Adipocyte (in vitro differentiated cells): ENCODE results near the gene NUAK2.

ENCODE experiments used
- DNase-seq: peaks from one replicate; pipeline ENCODE4 v3.0.0-alpha.2; 2015; ENCODE audit warnings: low read depth
- H3K27me3 ChIP-seq: replicated peaks from 2 replicates; pipeline ENCODE4 v1.7.0; 2013; ENCODE audit warnings: mild to moderate bottlenecking, low read length, moderate library complexity; ENCODE audit not compliant: control insufficient read depth, insufficient read depth
- H3K36me3 ChIP-seq: 2 replicates; pipeline ENCODE4 v1.7.0; 2013; ENCODE audit warnings: low read length, mild to moderate bottlenecking, moderate library complexity; ENCODE audit not compliant: control insufficient read depth, insufficient read depth, severe bottlenecking
- H3K4me1 ChIP-seq: 2 replicates; pipeline ENCODE4 v1.7.0; 2013; ENCODE audit warnings: mild to moderate bottlenecking, low read length, moderate library complexity; ENCODE audit not compliant: control insufficient read depth, insufficient read depth
- H3K4me3 ChIP-seq: 2 replicates; pipeline ENCODE4 v1.7.0; 2013; ENCODE audit warnings: mild to moderate bottlenecking, low read length, moderate library complexity
- H3K9ac ChIP-seq: 2 replicates; pipeline ENCODE4 v1.7.0; 2013; ENCODE audit warnings: mild to moderate bottlenecking, low read length, moderate library complexity
- H3K9me3 ChIP-seq: 2 replicates; pipeline ENCODE4 v1.7.0; 2013; ENCODE audit warnings: mild to moderate bottlenecking, low read length, moderate library complexity; ENCODE audit not compliant: control insufficient read depth

The NUAK2 gene

DNA sequence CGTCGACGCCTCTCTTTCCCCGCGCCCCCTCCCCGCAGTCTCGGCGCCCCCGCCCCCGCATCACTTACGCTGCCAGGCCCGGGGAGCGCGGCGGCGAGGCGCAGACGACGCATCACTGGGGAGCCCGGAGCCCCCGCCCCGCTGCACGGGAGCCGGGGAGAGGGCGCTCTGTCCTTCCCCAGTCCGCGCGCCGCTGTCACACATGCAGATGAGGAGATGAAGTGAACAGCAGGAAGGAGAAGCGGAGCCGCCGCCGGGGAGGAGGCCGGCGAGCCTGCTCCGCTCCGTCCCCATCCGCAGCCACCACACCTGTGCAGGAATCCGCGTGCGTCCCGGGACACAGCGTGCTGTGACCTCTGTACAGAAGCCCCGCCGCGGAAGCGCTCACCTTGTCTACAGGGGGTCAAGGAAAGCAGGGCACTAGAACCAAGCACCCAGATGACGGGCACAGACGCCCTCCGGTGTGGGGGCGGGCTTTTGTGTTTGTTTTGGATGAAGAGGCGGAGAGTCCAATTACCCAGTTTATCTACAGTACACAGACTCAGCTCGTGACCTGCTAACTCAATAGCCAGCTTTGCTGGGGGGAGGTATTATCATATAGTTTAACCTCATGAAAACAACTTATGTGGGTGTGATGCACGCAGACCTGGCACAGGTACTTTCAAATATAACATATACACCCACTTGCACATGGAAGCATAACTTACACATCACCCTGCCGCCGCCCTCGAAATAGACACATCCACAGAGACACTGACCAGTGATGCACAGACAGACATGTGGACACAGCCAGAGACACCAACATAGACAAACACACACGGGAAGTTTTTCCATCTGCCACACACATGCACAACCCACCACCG is 22.8 kb upstream of the NUAK2 start:
- peak overlapping the region; percentile 7 for H3K4me3 ChIP-seq
- peaks cover 74% of the 10 kb centered on the region for H3K27me3 ChIP-seq
- DNase-seq, result peak; percentile 50
- H3K9me3 ChIP-seq, result no peaks in the 10 kb centered on the region
- H3K36me3 ChIP-seq, result no peaks in the 10 kb centered on the region
- peaks cover 3% of the 10 kb centered on the region for H3K4me1 ChIP-seq
- H3K9ac ChIP-seq, result no peak overlapping the region

DNA sequence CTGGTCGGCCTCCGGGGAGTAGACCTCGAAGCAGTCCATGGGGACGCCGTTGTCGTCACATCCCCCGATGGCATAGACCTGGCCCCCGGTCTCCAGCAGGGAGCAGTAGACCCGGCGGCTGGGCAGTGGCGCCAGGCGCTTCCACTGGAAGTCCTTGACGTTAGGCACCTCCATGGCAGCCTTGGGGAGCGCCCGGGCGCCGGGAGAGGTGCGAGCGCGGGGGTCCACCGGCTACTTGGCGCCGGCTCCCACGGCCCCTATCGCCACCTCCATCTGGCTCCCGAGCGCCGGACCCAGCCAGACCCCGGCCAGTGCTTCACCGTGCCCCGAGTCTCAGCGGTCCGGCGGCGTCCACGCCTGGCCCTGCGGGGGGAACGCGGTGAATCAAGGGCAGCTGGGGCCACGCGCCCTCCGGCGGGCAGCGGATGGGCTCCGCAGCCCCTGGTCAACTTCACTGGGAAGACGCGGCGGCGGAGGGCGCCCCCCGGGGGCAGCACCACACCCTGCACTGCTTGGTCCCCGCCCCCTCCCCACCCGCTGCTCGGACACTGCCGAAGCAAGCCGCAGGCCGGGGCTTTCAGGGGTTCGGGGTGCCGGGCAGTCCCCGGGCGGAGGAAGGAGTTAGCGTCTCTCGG is 22.0 kb upstream of the NUAK2 start:
- DNase-seq, result no peak
- no peak overlapping the region for H3K9ac ChIP-seq
- H3K27me3 ChIP-seq, result peaks cover 73% of the 10 kb centered on the region
- H3K36me3 ChIP-seq, result no peaks in the 10 kb centered on the region
- no peak overlapping the region for H3K4me3 ChIP-seq
- H3K9me3 ChIP-seq, result no peaks in the 10 kb centered on the region
- peaks cover 3% of the 10 kb centered on the region for H3K4me1 ChIP-seq

GRCh38 chr1:205342986-205343385 is 21.4 kb upstream of the NUAK2 start:
- peaks cover 3% of the 10 kb centered on the region for H3K4me1 ChIP-seq
- no peaks in the 10 kb centered on the region for H3K36me3 ChIP-seq
- H3K9me3 ChIP-seq, result no peaks in the 10 kb centered on the region
- DNase-seq, result no peak
- H3K4me3 ChIP-seq, result no peak overlapping the region
- H3K9ac ChIP-seq, result no peak overlapping the region
- peaks cover 73% of the 10 kb centered on the region for H3K27me3 ChIP-seq

DNA sequence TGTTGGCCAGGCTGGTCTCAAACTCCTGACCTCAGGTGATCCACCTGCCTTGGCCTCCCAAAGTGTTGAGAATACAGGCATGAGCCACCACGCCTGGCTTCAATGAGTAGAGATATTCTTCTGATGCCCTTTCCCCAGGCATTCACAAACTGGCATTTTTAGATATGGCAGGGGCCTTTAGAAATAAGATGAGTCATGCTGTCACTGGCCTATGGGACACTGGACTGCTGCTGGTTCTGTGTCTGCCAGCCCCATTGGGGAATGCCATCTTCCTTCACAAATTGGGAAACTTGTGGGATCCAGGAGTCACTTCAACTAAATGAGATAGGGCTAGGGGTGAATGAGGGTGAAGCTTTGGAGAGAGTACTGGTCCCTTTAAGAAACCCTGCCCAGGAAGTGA is 19.1 kb upstream of the NUAK2 start:
- no peak overlapping the region for H3K9ac ChIP-seq
- H3K4me1 ChIP-seq, result peaks cover 3% of the 10 kb centered on the region
- H3K36me3 ChIP-seq, result no peaks in the 10 kb centered on the region
- H3K27me3 ChIP-seq, result peaks cover 64% of the 10 kb centered on the region
- no peak overlapping the region for H3K4me3 ChIP-seq
- H3K9me3 ChIP-seq, result no peaks in the 10 kb centered on the region
- DNase-seq, result no peak

- peaks cover 3% of the 10 kb centered on the region for H3K4me1 ChIP-seq
- H3K36me3 ChIP-seq, result no peaks in the 10 kb centered on the region
- H3K4me3 ChIP-seq, result no peak overlapping the region
- H3K27me3 ChIP-seq, result peaks cover 55% of the 10 kb centered on the region
- H3K9ac ChIP-seq, result no peak overlapping the region
- DNase-seq, result no peak
- no peaks in the 10 kb centered on the region for H3K9me3 ChIP-seq
These were observed 18.2 kb upstream of the NUAK2 start for GRCh38 chr1:205339717-205340116.

- H3K27me3 ChIP-seq, result peaks cover 53% of the 10 kb centered on the region
- DNase-seq, result no peak
- H3K9ac ChIP-seq, result no peak overlapping the region
- H3K9me3 ChIP-seq, result no peaks in the 10 kb centered on the region
- H3K36me3 ChIP-seq, result no peaks in the 10 kb centered on the region
- H3K4me3 ChIP-seq, result no peak overlapping the region
- H3K4me1 ChIP-seq, result peaks cover 2% of the 10 kb centered on the region
These were observed 17.7 kb upstream of the NUAK2 start for GRCh38 chr1:205339197-205339702.

DNA sequence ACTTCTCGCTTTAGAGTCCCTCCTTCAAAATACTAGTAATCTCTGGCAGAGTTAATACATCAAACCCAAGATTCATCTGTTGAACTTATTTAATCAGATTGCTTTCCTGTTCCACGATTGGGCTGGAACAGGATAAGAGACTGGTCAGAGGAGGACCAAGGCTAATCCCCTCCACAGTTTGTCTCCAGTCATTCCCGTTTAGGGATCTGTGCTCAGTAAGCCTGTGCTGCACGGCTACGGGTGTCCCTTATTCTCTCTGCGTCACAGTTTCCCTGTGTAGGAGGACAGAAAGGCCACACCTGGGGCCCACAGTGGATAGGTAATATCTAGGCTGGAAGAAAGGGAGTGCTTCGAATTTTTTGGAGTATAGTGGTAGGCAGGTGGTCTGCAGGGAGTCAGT is 16.5 kb upstream of the NUAK2 start:
- DNase-seq, result no peak
- H3K9ac ChIP-seq, result no peak overlapping the region
- H3K4me3 ChIP-seq, result no peak overlapping the region
- no peaks in the 10 kb centered on the region for H3K36me3 ChIP-seq
- H3K27me3 ChIP-seq, result peaks cover 51% of the 10 kb centered on the region
- H3K4me1 ChIP-seq, result no peaks in the 10 kb centered on the region
- H3K9me3 ChIP-seq, result no peaks in the 10 kb centered on the region

DNA sequence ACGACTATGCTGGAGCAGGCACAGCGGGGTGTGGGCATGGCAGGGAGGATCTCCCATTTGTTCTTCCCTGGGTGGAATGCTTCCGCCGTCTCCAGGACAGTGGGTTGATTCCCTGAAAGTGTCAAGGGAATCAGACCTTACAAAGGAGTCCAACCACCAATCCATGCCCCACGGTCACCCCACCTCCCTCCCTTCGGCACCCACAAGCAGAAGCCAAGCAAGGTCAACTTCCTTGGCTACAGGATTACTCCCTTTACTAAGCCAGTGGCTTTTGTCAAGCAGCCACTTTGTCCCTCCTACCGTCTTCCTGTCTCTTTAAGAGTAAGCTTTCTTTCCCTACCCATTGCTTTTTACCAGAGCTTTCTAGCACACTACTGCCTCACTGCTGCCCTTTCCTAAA is 15.9 kb upstream of the NUAK2 start:
- H3K9ac ChIP-seq, result no peak overlapping the region
- no peak for DNase-seq
- no peaks in the 10 kb centered on the region for H3K36me3 ChIP-seq
- H3K27me3 ChIP-seq, result peaks cover 49% of the 10 kb centered on the region
- no peaks in the 10 kb centered on the region for H3K9me3 ChIP-seq
- no peak overlapping the region for H3K4me3 ChIP-seq
- no peaks in the 10 kb centered on the region for H3K4me1 ChIP-seq

DNA sequence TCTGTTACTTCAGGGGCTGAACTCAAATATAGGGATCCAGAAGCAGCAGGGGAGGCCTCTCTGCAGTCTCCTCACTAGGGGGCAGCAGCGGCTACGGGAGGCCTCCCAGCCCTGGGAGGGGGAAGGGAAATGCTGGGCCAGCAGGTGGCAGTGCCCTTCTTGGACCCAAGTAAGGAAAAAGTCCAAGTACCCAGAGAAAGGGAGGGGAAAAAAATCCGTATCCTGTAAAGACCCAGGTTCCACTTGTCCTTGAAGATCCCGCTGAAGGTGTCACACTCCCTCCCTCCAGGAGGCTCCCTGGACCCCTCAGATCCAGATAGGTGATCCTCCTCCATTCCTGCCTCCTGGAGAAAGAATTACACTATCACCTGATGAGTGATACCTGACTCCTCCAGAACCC is 14.1 kb upstream of the NUAK2 start:
- no peak overlapping the region for H3K4me3 ChIP-seq
- DNase-seq, result peak; percentile 87
- no peak overlapping the region for H3K9ac ChIP-seq
- H3K4me1 ChIP-seq, result no peaks in the 10 kb centered on the region
- H3K27me3 ChIP-seq, result peaks cover 59% of the 10 kb centered on the region
- no peaks in the 10 kb centered on the region for H3K36me3 ChIP-seq
- no peaks in the 10 kb centered on the region for H3K9me3 ChIP-seq

GRCh38 chr1:205332015-205332791 is 10.7 kb upstream of the NUAK2 start:
- H3K9me3 ChIP-seq, result no peaks in the 10 kb centered on the region
- no peak overlapping the region for H3K4me3 ChIP-seq
- no peaks in the 10 kb centered on the region for H3K4me1 ChIP-seq
- peaks cover 66% of the 10 kb centered on the region for H3K27me3 ChIP-seq
- no peak for DNase-seq
- H3K9ac ChIP-seq, result no peak overlapping the region
- H3K36me3 ChIP-seq, result no peaks in the 10 kb centered on the region

- H3K4me1 ChIP-seq, result no peaks in the 10 kb centered on the region
- no peak for DNase-seq
- H3K36me3 ChIP-seq, result no peaks in the 10 kb centered on the region
- H3K9ac ChIP-seq, result no peak overlapping the region
- H3K9me3 ChIP-seq, result no peaks in the 10 kb centered on the region
- no peak overlapping the region for H3K4me3 ChIP-seq
- H3K27me3 ChIP-seq, result peaks cover 58% of the 10 kb centered on the region
These were observed 8.6 kb upstream of the NUAK2 start for GRCh38 chr1:205330150-205330549.
